AG04449 (cell line): ENCODE measurements around the gene HERPUD1.

ENCODE experiments used
- CTCF ChIA-PET: fragments of 350-600 bp; formaldehyde crosslinking; extraction: SDS; loops from one replicate; lab custom pipeline; 2021; ENCODE audit warnings: antibody characterized with exemption; lab: Yijun Ruan, JAX
- POLR2A ChIA-PET: fragments of 400-600, 350-600 bp; formaldehyde crosslinking; extraction: SDS; loops from one replicate; lab custom pipeline; 2020; ENCODE audit warnings: antibody characterized with exemption, inconsistent platforms; lab: Yijun Ruan, JAX
- DNase-seq: peaks from one replicate; pipeline ENCODE4 v3.0.0-alpha.2; 2010; ENCODE audit warnings: low read depth, low spot score
- H3K4me3 ChIP-seq: 2 replicates; pipeline ENCODE4 v1.5.1; 2011; ENCODE audit warnings: low read depth, mild to moderate bottlenecking, control low read depth, low read length
- CTCF ChIP-seq: IDR thresholded peaks from one replicate; pipeline ENCODE4 v1.5.1; 2011; ENCODE audit warnings: mild to moderate bottlenecking, moderate library complexity, low read length, control low read depth, inconsistent platforms; ENCODE audit not compliant: insufficient read depth; ENCODE audit errors: missing control alignments

The HERPUD1 gene

DNA sequence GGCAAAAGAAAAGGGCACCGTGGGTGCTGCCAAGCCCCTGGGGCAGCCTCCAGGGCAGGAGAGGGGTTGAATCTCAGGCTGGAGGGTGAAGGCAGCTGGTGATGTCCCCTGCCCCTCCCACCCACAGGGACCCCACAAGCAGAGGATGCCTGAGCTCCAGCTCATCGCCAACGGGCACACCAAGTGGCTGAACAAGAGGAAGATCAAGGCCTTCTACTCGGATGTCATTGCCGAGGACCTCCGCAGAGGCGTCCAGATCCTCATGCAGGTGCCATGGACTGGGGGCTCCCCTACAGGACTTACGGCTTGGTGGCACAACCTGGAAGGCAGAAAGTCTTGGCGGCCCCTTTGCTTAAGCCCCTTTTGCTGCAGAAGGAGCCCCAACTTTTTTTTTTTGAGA is 45.1 kb upstream of the HERPUD1 start:
- H3K4me3 ChIP-seq, result no peak overlapping the region
- CTCF ChIA-PET, result interaction anchor here (1.0 kb wide), 1 partner anchor 12 kb away, joined by 3 read pairs; no protein-coding TSS in a partner anchor
- POLR2A ChIA-PET, result no interaction called here
- no peak for TF ChIP-seq CTCF
- DNase-seq, result no peak

- DNase-seq, result no peak
- H3K4me3 ChIP-seq, result no peak overlapping the region
- ChIA-PET POLR2A (no interaction called here), CTCF (no interaction called here)
- TF ChIP-seq CTCF, result no peak
These were observed 43.1 kb upstream of the HERPUD1 start for GRCh38 chr16:56888806-56889205.

- ChIA-PET POLR2A (no interaction called here), CTCF (no interaction called here)
- TF ChIP-seq CTCF, result no peak
- no peak overlapping the region for H3K4me3 ChIP-seq
- no peak for DNase-seq
These were observed 42.7 kb upstream of the HERPUD1 start for GRCh38 chr16:56889206-56889605.

- H3K4me3 ChIP-seq, result no peak overlapping the region
- POLR2A ChIA-PET, result no interaction called here
- no peak for DNase-seq
- no peak for TF ChIP-seq CTCF
- CTCF ChIA-PET, result no interaction called here
These were observed 40.3 kb upstream of the HERPUD1 start for GRCh38 chr16:56891685-56892084.

- POLR2A ChIA-PET, result no interaction called here
- CTCF ChIA-PET, result interaction anchor here (0.9 kb wide), 1 partner anchor 11 kb away, joined by 3 read pairs; no protein-coding TSS in a partner anchor
- no peak for TF ChIP-seq CTCF
- H3K4me3 ChIP-seq, result no peak overlapping the region
- DNase-seq, result no peak
These were observed 39.2 kb upstream of the HERPUD1 start for GRCh38 chr16:56892705-56893104.

GRCh38 chr16:56894331-56894917 is 37.5 kb upstream of the HERPUD1 start:
- ChIA-PET CTCF (interaction anchor here (2.3 kb wide), 1 partner anchor 27 kb away, joined by 7 read pairs; no protein-coding TSS in a partner anchor), POLR2A (interaction anchor here (1.0 kb wide), 1 partner anchor 37 kb away, joined by 3 read pairs; no protein-coding TSS in a partner anchor)
- DNase-seq, result no peak
- TF ChIP-seq CTCF, result no peak
- no peak overlapping the region for H3K4me3 ChIP-seq
